IMR-90 (cell line): Measurements from ENCODE around the gene PRKCB. TPM values are rescaled to one million over a fixed set of nuclear protein-coding genes. Genes with fewer than 3 reads are reported as not detected.

Experiments
- ATAC-seq: fragments of 200-7000 bp; cut with Tn5 transposase; 2 replicates; pipeline ENCODE4 v1.9.1; 2020; ENCODE audit warnings: low read depth, mild to moderate bottlenecking, moderate library complexity
- BruUV-seq: library from RNA; stranded (reverse); fragments of 400-500 nt; replicated peaks from 2 replicates; lab custom pipeline; 2021; lab: Mats Ljungman, UMichigan
- CTCF ChIA-PET: fragments of 300-600 bp; formaldehyde crosslinking; extraction: SDS; loops from one replicate; lab custom pipeline; 2021; ENCODE audit warnings: antibody characterized with exemption; lab: Yijun Ruan, JAX
- POLR2A ChIA-PET: fragments of 300-600 bp; sonication (Branson Sonifier 250); formaldehyde crosslinking; loops from one replicate; lab custom pipeline; 2022; ENCODE audit warnings: antibody characterized with exemption; ENCODE audit not compliant: unreplicated experiment; lab: Charles Lee
- DNase-seq: peaks from one replicate; pipeline ENCODE4 v3.0.0; 2013
- H2AFZ ChIP-seq: replicated peaks from 2 replicates; pipeline ENCODE3; 2013; ENCODE audit warnings: low read length, mild to moderate bottlenecking; ENCODE audit not compliant: poor library complexity
- H2AK5ac ChIP-seq: 2 replicates; pipeline ENCODE4 v1.6.1; 2013; ENCODE audit warnings: low read depth, low read length, inconsistent platforms
- H2AK9ac ChIP-seq: replicated peaks from 2 replicates; pipeline ENCODE3; 2013; ENCODE audit warnings: mild to moderate bottlenecking, low read depth, low read length, moderate library complexity; ENCODE audit not compliant: poor library complexity
- H2BK120ac ChIP-seq: 2 replicates; pipeline ENCODE4 v1.6.1; 2013; ENCODE audit warnings: low read depth, low read length, inconsistent platforms
- H2BK15ac ChIP-seq: 3 replicates; pipeline ENCODE4 v1.6.1; 2013; ENCODE audit warnings: low read depth, low read length, inconsistent platforms
- H2BK20ac ChIP-seq: 2 replicates; pipeline ENCODE4 v1.6.1; 2013; ENCODE audit warnings: low read depth, mild to moderate bottlenecking, inconsistent platforms, low read length, moderate library complexity
- H2BK5ac ChIP-seq: 2 replicates; pipeline ENCODE4 v1.6.1; 2013; ENCODE audit warnings: mild to moderate bottlenecking, low read depth, low read length, inconsistent platforms; ENCODE audit not compliant: poor library complexity, severe bottlenecking
- H3K14ac ChIP-seq: replicated peaks from 2 replicates; pipeline ENCODE4 v1.6.1; 2013; ENCODE audit warnings: low read depth, low read length, inconsistent platforms
- H3K18ac ChIP-seq: 2 replicates; pipeline ENCODE4 v1.6.1; 2013; ENCODE audit warnings: low read depth, low read length, control low read depth
- H3K23ac ChIP-seq: 2 replicates; pipeline ENCODE4 v1.6.1; 2013; ENCODE audit warnings: low read depth, low read length, inconsistent platforms
- H3K27ac ChIP-seq: 2 replicates; pipeline ENCODE4 v1.5.1; 2013; ENCODE audit warnings: mild to moderate bottlenecking, control low read depth, low read length; ENCODE audit not compliant: insufficient read depth
- H3K27me3 ChIP-seq: 2 replicates; pipeline ENCODE4 v1.6.1; 2013; ENCODE audit warnings: low read length; ENCODE audit not compliant: control insufficient read depth, insufficient read depth
- H3K36me3 ChIP-seq: 2 replicates; pipeline ENCODE4 v1.6.1; 2013; ENCODE audit warnings: low read length, mixed read lengths; ENCODE audit not compliant: control insufficient read depth, insufficient read depth
- H3K4ac ChIP-seq: 2 replicates; pipeline ENCODE4 v1.6.1; 2013; ENCODE audit warnings: low read depth, low read length, inconsistent platforms
- H3K4me1 ChIP-seq: 2 replicates; pipeline ENCODE4 v1.6.1; 2013; ENCODE audit warnings: low read length, mixed read lengths; ENCODE audit not compliant: control insufficient read depth, insufficient read depth
- H3K4me2 ChIP-seq: 2 replicates; pipeline ENCODE4 v1.6.1; 2013; ENCODE audit warnings: low read depth, mild to moderate bottlenecking, control low read depth, low read length, moderate library complexity
- H3K4me3 ChIP-seq: 2 replicates; pipeline ENCODE4 v1.5.1; 2013; ENCODE audit warnings: low read depth, mild to moderate bottlenecking, control low read depth, low read length, moderate library complexity; ENCODE audit not compliant: insufficient read depth
- H3K56ac ChIP-seq: 2 replicates; pipeline ENCODE4 v1.6.1; 2013; ENCODE audit warnings: low read length, inconsistent platforms; ENCODE audit not compliant: insufficient read depth; ENCODE audit errors: extremely low read depth
- H3K79me1 ChIP-seq, 2 experiments: 2 replicates each; pipeline ENCODE4 v1.6.1; 2013; ENCODE audit warnings: low read length in 2 of 2, inconsistent platforms in 1 of 2, low read depth in 1 of 2
- H3K9ac ChIP-seq: 2 replicates; pipeline ENCODE4 v1.6.1; 2013; ENCODE audit warnings: low read depth, low read length, control low read depth
- H3K9me1 ChIP-seq: 2 replicates; pipeline ENCODE4 v1.6.1; 2013; ENCODE audit warnings: low read length, inconsistent platforms; ENCODE audit not compliant: insufficient read depth
- H3K9me3 ChIP-seq: 2 replicates; pipeline ENCODE4 v1.6.1; 2013; ENCODE audit warnings: low read length; ENCODE audit not compliant: control insufficient read depth, insufficient read depth
- H4K20me1 ChIP-seq: 2 replicates; pipeline ENCODE4 v1.6.1; 2013; ENCODE audit warnings: low read length, inconsistent platforms; ENCODE audit not compliant: insufficient read depth
- H4K5ac ChIP-seq: 2 replicates; pipeline ENCODE4 v1.6.1; 2013; ENCODE audit warnings: mild to moderate bottlenecking, low read depth, low read length, control low read depth
- H4K8ac ChIP-seq, 2 experiments: 2 replicates each; pipeline ENCODE4 v1.6.1; 2013; ENCODE audit warnings: low read depth in 2 of 2, low read length in 2 of 2, control low read depth in 1 of 2, inconsistent platforms in 1 of 2
- H4K91ac ChIP-seq: 2 replicates; pipeline ENCODE4 v1.6.1; 2013; ENCODE audit warnings: low read depth, low read length, inconsistent platforms; ENCODE audit not compliant: insufficient read depth
- CHD1 ChIP-seq: IDR thresholded peaks from 2 replicates; pipeline ENCODE4 v1.6.1; 2012; ENCODE audit warnings: low read depth, low read length, improper control_type of control experiment
- ELK1 ChIP-seq: fragments of 150-350 bp; IDR thresholded peaks from 2 replicates; pipeline ENCODE4 v1.6.1; 2016; ENCODE audit warnings: low read depth, mild to moderate bottlenecking, low read length, moderate library complexity, borderline replicate concordance
- FOS ChIP-seq: fragments of 150-350 bp; IDR thresholded peaks from 2 replicates; pipeline ENCODE4 v1.6.1; 2016; ENCODE audit warnings: low read depth, low read length
- MAFK ChIP-seq: IDR thresholded peaks from 2 replicates; pipeline ENCODE4 v1.6.1; 2012; ENCODE audit warnings: low read depth, low read length, improper control_type of control experiment
- MAZ ChIP-seq: IDR thresholded peaks from 2 replicates; pipeline ENCODE4 v1.6.1; 2012; ENCODE audit warnings: low read depth, mild to moderate bottlenecking, low read length, improper control_type of control experiment, moderate library complexity, borderline replicate concordance
- MXI1 ChIP-seq: IDR thresholded peaks from 2 replicates; pipeline ENCODE4 v1.6.1; 2012; ENCODE audit warnings: low read depth, mild to moderate bottlenecking, low read length, moderate library complexity, borderline replicate concordance
- NFE2L2 ChIP-seq: fragments of 150-350 bp; IDR thresholded peaks from 2 replicates; pipeline ENCODE4 v1.6.1; 2016; ENCODE audit warnings: low read depth, mild to moderate bottlenecking, low read length
- RAD21 ChIP-seq: IDR thresholded peaks from 2 replicates; pipeline ENCODE4 v1.6.1; 2012; ENCODE audit warnings: low read length, improper control_type of control experiment
- RFX5 ChIP-seq: IDR thresholded peaks from 2 replicates; pipeline ENCODE4 v1.8.0; 2012; ENCODE audit warnings: low read depth, mild to moderate bottlenecking, low read length, moderate library complexity
- USF2 ChIP-seq: fragments of 150-350 bp; IDR thresholded peaks from 2 replicates; pipeline ENCODE4 v1.6.1; 2017; ENCODE audit warnings: mild to moderate bottlenecking, antibody characterized with exemption, low read length, low read depth
- WGBS, 2 experiments: methylation state at CpG; one replicate each; pipeline versions ENCODE4 v1.1.5 to v1.1.7; 2013; ENCODE audit warnings: missing lambda C conversion rate in 2 of 2; ENCODE audit not compliant: insufficient read length in 1 of 2; ENCODE audit errors: extremely low coverage in 2 of 2; 5-methylcytosine and 5-hydroxymethylcytosine counted together
- dilution Hi-C: fragments of 300-500 bp; cut with HindIII; formaldehyde crosslinking; loops from one replicate; pipeline ENCODE4 v1.14.3; 2018; ENCODE audit warnings: low sequenced_read_pairs; ENCODE audit not compliant: unreplicated experiment
- in situ Hi-C: fragments of 300-500 bp; cut with MboI; formaldehyde crosslinking; loops from 3 replicates; pipeline ENCODE4 v1.14.3; 2019; ENCODE audit warnings: low sequenced_read_pairs, inconsistent platforms, mixed read lengths
- intact Hi-C: fragments of 100-400 bp; cut with micrococcal nuclease; formaldehyde crosslinking; loops from 2 replicates; pipeline ENCODE4 v1.10.0; 2022
- polyA plus RNA-seq, 3 experiments: library from polyadenylated mRNA; depleted of rRNA; stranded (reverse); fragments of >200 nt; gene quantifications; 2 replicates each; pipeline ENCODE4 v1.2.3, GENCODE V29; 2012; ENCODE audit warnings: low replicate concordance in 1 of 3
- total RNA-seq: library from RNA; depleted of rRNA; stranded (reverse); fragments of >200 nt; gene quantifications from 2 replicates; pipeline ENCODE4 v1.2.3, GENCODE V29; 2012

Gene PRKCB
- total and polyA plus RNA-seq, 2 of the 4 experiments (the other 2 are of a cell fraction), result under 0.01 TPM; not detected in 1

GRCh38 chr16:23876256-23876896 is 40.6 kb downstream of the PRKCB start:
- no peak overlapping the region for H2AK5ac ChIP-seq
- ChIA-PET POLR2A (no interaction called here), CTCF (no interaction called here)
- TF ChIP-seq RFX5 (no peak), FOS (no peak), USF2 (no peak), MAFK (no peak), NFE2L2 (no peak), CHD1 (no peak), RAD21 (no peak), MXI1 (no peak), MAZ (no peak), ELK1 (no peak)
- intact Hi-C loops (no loop called here), in situ Hi-C loops (no loop called here), dilution Hi-C loops (no loop called here)
- no peak overlapping the region for H4K8ac ChIP-seq
- no peak overlapping the region for H3K18ac ChIP-seq
- no peaks in the 10 kb centered on the region for H3K27me3 ChIP-seq
- no peak overlapping the region for H2BK120ac ChIP-seq
- no peaks in the 10 kb centered on the region for H3K9me3 ChIP-seq
- H3K27ac ChIP-seq, result no peak overlapping the region
- DNase-seq (no peak), ATAC-seq (no peak)
- H4K91ac ChIP-seq, result no peak overlapping the region
- no peaks in the 10 kb centered on the region for H4K20me1 ChIP-seq
- H3K36me3 ChIP-seq, result no peaks in the 10 kb centered on the region
- H2AFZ ChIP-seq, result no peak overlapping the region
- no peak overlapping the region for H3K4ac ChIP-seq
- no peak overlapping the region for H3K23ac ChIP-seq
- BruUV-seq, result no TSS peak
- H2BK20ac ChIP-seq, result no peak overlapping the region
- H4K5ac ChIP-seq, result no peak overlapping the region
- no CpG with 5 or more reads among the region's 6 CpGs for WGBS, 2 experiments
- H3K4me3 ChIP-seq, result no peak overlapping the region
- H2BK5ac ChIP-seq, result no peak overlapping the region
- no peak overlapping the region for H3K9ac ChIP-seq
- no peak overlapping the region for H3K56ac ChIP-seq
- no peak overlapping the region for H3K4me2 ChIP-seq
- no peaks in the 10 kb centered on the region for H3K9me1 ChIP-seq
- no peak overlapping the region for H2AK9ac ChIP-seq
- no peaks in the 10 kb centered on the region for H3K79me1 ChIP-seq
- no peak overlapping the region for H3K14ac ChIP-seq
- no peaks in the 10 kb centered on the region for H3K4me1 ChIP-seq
- no peak overlapping the region for H2BK15ac ChIP-seq
